ENCODE measurements around the gene GRB2. TPM values are rescaled to one million over a fixed set of nuclear protein-coding genes. Genes with fewer than 3 reads are reported as not detected.

The GRB2 gene
- total and polyA plus RNA-seq, 10 of the 15 experiments (the other 5 are each of a cell fraction or from before 2014, with no cell fraction given), result 113 to 268 (median 158) TPM

DNA sequence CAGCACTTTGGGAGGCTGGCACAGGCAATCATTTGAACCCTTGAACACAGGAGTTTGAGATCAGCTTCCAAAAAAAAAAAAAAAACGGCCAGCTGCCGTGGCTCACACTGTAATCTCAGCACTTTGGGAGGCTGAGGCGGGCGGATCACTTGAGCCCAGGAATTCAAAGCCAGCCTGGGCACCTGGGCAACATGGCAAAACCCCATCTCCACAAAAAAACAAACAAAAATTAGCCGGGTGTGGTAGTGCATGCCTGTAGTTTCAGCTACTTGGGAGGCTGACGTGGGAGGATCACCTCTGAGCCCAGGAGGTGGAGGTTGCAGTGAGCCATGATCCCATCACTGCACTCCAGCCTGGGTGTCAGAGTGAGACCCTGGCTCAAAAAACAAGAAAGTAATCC, 39.0 kb downstream of the GRB2 start:
- Histone ChIP-seq H3K4me3 (peak overlapping the region; percentile 10; the same call in 1 of the 2 replicates), H2AFZ (ENCODE audit: control insufficient read depth, low read depth, low read length) (no peak overlapping the region), H3K4me2 (ENCODE audit: control insufficient read depth, insufficient read depth) (peak overlapping the region; percentile 52), H3K36me3 (ENCODE audit: control insufficient read depth in 2 of 2, insufficient read depth in 2 of 2, low read length in 1 of 2) (peaks cover 0 to 5% of the 10 kb centered on the region in 2 experiments; a peak in 1 of 4 replicates), H3K27me3 (replicated peaks in 1 of 2; ENCODE audit: control insufficient read depth in 2 of 2, insufficient read depth in 2 of 2, low read length in 1 of 2) (no peaks in the 10 kb centered on the region), H3K9ac (ENCODE audit: control insufficient read depth, insufficient read depth, low read length) (no peak overlapping the region; the same call in 1 of the 2 replicates), H3K27ac (ENCODE audit: control insufficient read depth, insufficient read depth) (peak overlapping the region; percentile 17; the same call in 1 of the 2 replicates), H3K79me2 (ENCODE audit: control insufficient read depth, insufficient read depth, low read length) (peaks cover 98% of the 10 kb centered on the region), H4K20me1 (ENCODE audit: control insufficient read depth, insufficient read depth) (peaks cover 3% of the 10 kb centered on the region), H3K4me1 (ENCODE audit: control insufficient read depth, insufficient read depth, low read length) (peaks cover 52% of the 10 kb centered on the region), H3K9me3 (replicated peaks; ENCODE audit: control insufficient read depth, insufficient read depth, low read length) (no peaks in the 10 kb centered on the region)
- SMC1A ChIA-PET (ENCODE audit: uncharacterized antibody, unreplicated experiment), result interaction anchor here (0.6 to 9.8 kb wide), 9 partner anchors 8 to 74 kb away, joined by 3 to 125 read pairs (median 6); no protein-coding TSS in a partner anchor
- no peak for DNase-seq (ENCODE audit: low read depth, low spot score)
- FAIRE-seq, result no peak
- in situ Hi-C loops (cut with MboI), result no loop called here
- ATAC-seq, result no peak
- BruUV-seq (replicated peaks), result no TSS peak
- TF ChIP-seq CHD2 (IDR thresholded peaks at IDR 0.05; ENCODE audit: borderline replicate concordance, low read depth, low read length), result no peak
- no peak for TF ChIP-seq EP300 (IDR thresholded peaks at IDR 0.05; ENCODE audit: borderline replicate concordance in 1 of 2, control insufficient read depth in 1 of 2, low read depth in 2 of 2, low read length in 2 of 2)
- TF ChIP-seq GATAD2B (conservative IDR thresholded peaks at IDR 0.05; ENCODE audit: low read depth), result no peak
- TF ChIP-seq REST (IDR thresholded peaks at IDR 0.05; ENCODE audit: low read depth, low read length), result no peak
- TF ChIP-seq NFYA (IDR thresholded peaks at IDR 0.05; ENCODE audit: borderline replicate concordance, low read depth, low read length), result no peak
- no peak for TF ChIP-seq EZH2 (IDR thresholded peaks at IDR 0.05; ENCODE audit: borderline replicate concordance, control insufficient read depth, low read depth, low read length)
- no peak for TF ChIP-seq ZNF622 (IDR thresholded peaks at IDR 0.05)
- TF ChIP-seq LARP7 (IDR thresholded peaks at IDR 0.05), result no peak
- TF ChIP-seq SRF (IDR thresholded peaks at IDR 0.05; ENCODE audit: low read depth in 2 of 2, low read length in 2 of 2), result no peak
- TF ChIP-seq BACH1 (IDR thresholded peaks at IDR 0.05; ENCODE audit: borderline replicate concordance), result no peak
- CTCF ChIA-PET, result interaction anchor here (1.1 to 1.8 kb wide), 8 partner anchors 12 to 96 kb away, joined by 3 to 7 read pairs (median 4); partner anchors contain the start of gene MIF4GD
- RAD21 ChIA-PET (ENCODE audit: unreplicated experiment), result interaction anchor here (0.6 to 2.6 kb wide), 11 partner anchors 12 to 43 kb away, joined by 3 to 8 read pairs (median 4); no protein-coding TSS in a partner anchor
- WGBS (ENCODE audit: insufficient coverage, insufficient replicate concordance, low lambda C conversion rate, missing lambda C conversion rate), result 53% methylated on average over 5 of the region's 6 CpGs
- intact Hi-C loops (cut with micrococcal nuclease; ENCODE audit: unreplicated experiment), result loop anchor here (5.0 kb wide), 1 partner anchor 36 kb away; no protein-coding TSS in a partner anchor
- POLR2A ChIA-PET, result interaction anchor here (0.8 to 4.7 kb wide), 4 partner anchors 12 to 31 kb away, joined by 3 to 25 read pairs (median 15); no protein-coding TSS in a partner anchor

Data from GM12878 (cell line).